HepG2 (cell line): ENCODE data around the gene IZUMO4. TPM values are rescaled to one million over a fixed set of nuclear protein-coding genes. Genes with fewer than 3 reads are reported as not detected.

ENCODE experiments used
- ARID3A ChIP-seq: IDR thresholded peaks from 2 replicates; pipeline ENCODE4 v1.6.1; 2012; ENCODE audit warnings: low read depth, low read length, improper control_type of control experiment
- CREBL2 ChIP-seq: sonication (generic); formaldehyde crosslinking; IDR thresholded peaks from 2 replicates; pipeline ENCODE4 v1.8.1; 2023; ENCODE audit warnings: missing genetic modification reagents, mild to moderate bottlenecking, borderline replicate concordance
- FOXM1 ChIP-seq: sonication (generic); formaldehyde crosslinking; IDR thresholded peaks from 2 replicates; pipeline ENCODE4 v1.5.0; 2020; ENCODE audit warnings: missing genetic modification reagents
- HNRNPLL ChIP-seq: fragments of 200-400 bp; formaldehyde crosslinking; IDR thresholded peaks from 2 replicates; pipeline ENCODE4 v1.6.1; 2017; ENCODE audit warnings: mild to moderate bottlenecking, low read depth, low read length; ENCODE audit not compliant: poor library complexity, severe bottlenecking
- ISL2 ChIP-seq: sonication (generic); formaldehyde crosslinking; IDR thresholded peaks from 2 replicates; pipeline ENCODE4 v1.5.0; 2020; ENCODE audit warnings: missing genetic modification reagents
- JUNB ChIP-seq: sonication (generic); formaldehyde crosslinking; IDR thresholded peaks from 2 replicates; pipeline ENCODE4 v1.8.0; 2022; ENCODE audit warnings: missing genetic modification reagents, mild to moderate bottlenecking, borderline replicate concordance
- JUND ChIP-seq: sonication (generic); formaldehyde crosslinking; IDR thresholded peaks from 2 replicates; pipeline ENCODE4 v1.8.0; 2022; ENCODE audit warnings: mild to moderate bottlenecking, missing genetic modification reagents
- KDM3A ChIP-seq: IDR thresholded peaks from 2 replicates; pipeline ENCODE4 v1.6.1; 2018; ENCODE audit warnings: low read depth, missing compliant biosample characterization
- MAFF ChIP-seq: IDR thresholded peaks from 2 replicates; pipeline ENCODE4 v1.6.1; 2011; ENCODE audit warnings: low read depth, low read length, improper control_type of control experiment
- MAZ ChIP-seq, 2 experiments: sonication (generic) in 1 of 2; formaldehyde crosslinking in 1 of 2; IDR thresholded peaks; 2 replicates each; pipeline versions ENCODE4 v1.5.0 to v1.6.1; 2012 to 2020; ENCODE audit warnings: low read depth in 2 of 2, mild to moderate bottlenecking in 2 of 2, borderline replicate concordance in 1 of 2, improper control_type of control experiment in 1 of 2, low read length in 1 of 2, missing genetic modification reagents in 1 of 2, moderate library complexity in 1 of 2
- MYC ChIP-seq: sonication (generic); formaldehyde crosslinking; IDR thresholded peaks from 2 replicates; pipeline ENCODE4 v1.9.0; 2021; ENCODE audit warnings: missing genetic modification reagents, borderline replicate concordance
- ZBTB21 ChIP-seq: sonication (generic); formaldehyde crosslinking; IDR thresholded peaks from 2 replicates; pipeline ENCODE4 v1.4.0; 2020; ENCODE audit warnings: missing genetic modification reagents
- ZBTB43 ChIP-seq: sonication (generic); formaldehyde crosslinking; conservative IDR thresholded peaks from 2 replicates; pipeline ENCODE4 v1.4.0; 2020; ENCODE audit warnings: missing genetic modification reagents
- ZFP37 ChIP-seq: sonication (generic); formaldehyde crosslinking; IDR thresholded peaks from 2 replicates; pipeline ENCODE4 v1.4.0; 2020; ENCODE audit warnings: missing genetic modification reagents, borderline replicate concordance
- ZFP41 ChIP-seq: sonication (generic); formaldehyde crosslinking; IDR thresholded peaks from 2 replicates; pipeline ENCODE4 v1.4.0; 2020; ENCODE audit warnings: mild to moderate bottlenecking, missing genetic modification reagents, borderline replicate concordance
- ZNF124 ChIP-seq: sonication (generic); formaldehyde crosslinking; IDR thresholded peaks from 2 replicates; pipeline ENCODE4 v1.4.0; 2020; ENCODE audit warnings: missing genetic modification reagents
- ZNF180 ChIP-seq: sonication (generic); formaldehyde crosslinking; IDR thresholded peaks from 2 replicates; pipeline ENCODE4 v1.4.0; 2020; ENCODE audit warnings: low read depth, missing genetic modification reagents, borderline replicate concordance
- ZNF224 ChIP-seq: sonication (generic); formaldehyde crosslinking; IDR thresholded peaks from 2 replicates; pipeline ENCODE4 v1.5.0; 2020; ENCODE audit warnings: mild to moderate bottlenecking, missing genetic modification reagents
- ZNF441 ChIP-seq: sonication (generic); formaldehyde crosslinking; IDR thresholded peaks from 2 replicates; pipeline ENCODE4 v1.7.0; 2021; ENCODE audit warnings: missing genetic modification reagents, borderline replicate concordance
- ZNF780A ChIP-seq: sonication (generic); formaldehyde crosslinking; IDR thresholded peaks from 2 replicates; pipeline ENCODE4 v1.8.0; 2022; ENCODE audit warnings: mild to moderate bottlenecking, missing genetic modification reagents, moderate library complexity
- ZNF782 ChIP-seq: sonication (generic); formaldehyde crosslinking; IDR thresholded peaks from 2 replicates; pipeline ENCODE4 v1.4.0; 2020; ENCODE audit warnings: missing genetic modification reagents, mild to moderate bottlenecking, borderline replicate concordance
- ZNF800 ChIP-seq: sonication (generic); formaldehyde crosslinking; IDR thresholded peaks from 2 replicates; pipeline ENCODE4 v1.4.0; 2020; ENCODE audit warnings: missing genetic modification reagents
- ZNF883 ChIP-seq: sonication (generic); formaldehyde crosslinking; IDR thresholded peaks from 2 replicates; pipeline ENCODE4 v1.5.1; 2020; ENCODE audit warnings: mild to moderate bottlenecking, missing genetic modification reagents; ENCODE audit errors: not compliant biosample characterization
- ZSCAN30 ChIP-seq: sonication (generic); formaldehyde crosslinking; IDR thresholded peaks from 2 replicates; pipeline ENCODE4 v1.5.0; 2020; ENCODE audit warnings: mild to moderate bottlenecking, missing genetic modification reagents
- polyA plus RNA-seq, 8 experiments: library from polyadenylated mRNA; depleted of rRNA in 3 of 8; stranded (reverse) in 7 of 8; unstranded in 1 of 8; fragments of >200 nt; fragmentation: Illumina TruSeq in 4 of 8; extraction: Trizol in 4 of 8; gene quantifications; 2 replicates each; pipeline versions ENCODE4 v1.2.1 to v1.2.3, GENCODE V29; 2011 to 2016; ENCODE audit warnings: low read depth in 4 of 8, missing spikeins in 1 of 8, mixed read lengths in 1 of 8; ENCODE audit not compliant: insufficient read depth in 1 of 8
- total RNA-seq, 5 experiments: library from RNA; depleted of rRNA; stranded (reverse); fragments of >200 nt; fragmentation: Illumina TruSeq; extraction: Trizol; gene quantifications; 2 replicates each; pipeline ENCODE4 v1.2.3, GENCODE V29; 2016; ENCODE audit warnings: low read depth in 1 of 5

IZUMO4 gene
- total and polyA plus RNA-seq, 2 of the 13 experiments (the other 11 are each of a cell fraction or from before 2014, with no cell fraction given), result 0.77 to 3.9 TPM

- TF ChIP-seq ZNF800 (CRISPR knock-in tag), result 0 out of 2 replicates have a peak, but pooled peaks have one; percentile 29
- TF ChIP-seq ISL2 (CRISPR knock-in tag), result no peak
- no peak for TF ChIP-seq ZNF441 (CRISPR knock-in tag)
- TF ChIP-seq MYC, result peak; percentile 44; the same call in 1 of the 2 replicates
- no peak; the same call in 1 of the 2 replicates for TF ChIP-seq JUND (CRISPR knock-in tag)
- TF ChIP-seq ZFP37, result peak; percentile 45; the same call in 1 of the 2 replicates
- no peak for TF ChIP-seq ZSCAN30 (CRISPR knock-in tag)
- TF ChIP-seq ZNF124, result no peak
- no peak for TF ChIP-seq ZBTB21 (CRISPR knock-in tag)
- no peak for TF ChIP-seq ARID3A
- peak; percentile 41; the same call in 1 of the 2 replicates for TF ChIP-seq MAZ (IDR thresholded peaks at IDR 0.05; ENCODE audit: borderline replicate concordance, low read depth, low read length)
- TF ChIP-seq MAZ (CRISPR knock-in tag; IDR thresholded peaks at IDR 0.05; ENCODE audit: low read depth), result no peak
- TF ChIP-seq ZNF883 (CRISPR knock-in tag), result peak; percentile 41
- TF ChIP-seq ZNF780A (CRISPR knock-in tag), result no peak
- no peak for TF ChIP-seq ZFP41 (CRISPR knock-in tag)
- TF ChIP-seq CREBL2 (CRISPR knock-in tag), result no peak
- TF ChIP-seq KDM3A, result no peak
- no peak for TF ChIP-seq ZNF180 (CRISPR knock-in tag)
- TF ChIP-seq ZBTB43 (CRISPR knock-in tag), result 0 out of 2 replicates have a peak, but pooled peaks have one; percentile 2
- peak; percentile 6; the same call in 1 of the 2 replicates for TF ChIP-seq ZNF224
- no peak for TF ChIP-seq JUNB
- TF ChIP-seq MAFF, result no peak
- TF ChIP-seq HNRNPLL, result no peak
- no peak for TF ChIP-seq FOXM1 (CRISPR knock-in tag)
- TF ChIP-seq ZNF782 (CRISPR knock-in tag), result no peak; the same call in 1 of the 2 replicates
Measured at GRCh38 chr19:2061495-2062388, 35.0 kb upstream of the IZUMO4 start (continued).
